GM12891 (cell line): ENCODE data around the gene STAT3.

Experiments
- POLR2A ChIP-seq: IDR thresholded peaks from 2 replicates; pipeline ENCODE4 v1.6.1; 2011; ENCODE audit warnings: low read depth, low read length, control low read depth
- POLR2AphosphoS5 ChIP-seq: IDR thresholded peaks from 2 replicates; pipeline ENCODE4 v1.6.1; 2011; ENCODE audit warnings: low read depth, low read length, control low read depth
- TAF1 ChIP-seq: IDR thresholded peaks from 2 replicates; pipeline ENCODE4 v1.6.1; 2011; ENCODE audit warnings: low read depth, low read length, control low read depth

DNA sequence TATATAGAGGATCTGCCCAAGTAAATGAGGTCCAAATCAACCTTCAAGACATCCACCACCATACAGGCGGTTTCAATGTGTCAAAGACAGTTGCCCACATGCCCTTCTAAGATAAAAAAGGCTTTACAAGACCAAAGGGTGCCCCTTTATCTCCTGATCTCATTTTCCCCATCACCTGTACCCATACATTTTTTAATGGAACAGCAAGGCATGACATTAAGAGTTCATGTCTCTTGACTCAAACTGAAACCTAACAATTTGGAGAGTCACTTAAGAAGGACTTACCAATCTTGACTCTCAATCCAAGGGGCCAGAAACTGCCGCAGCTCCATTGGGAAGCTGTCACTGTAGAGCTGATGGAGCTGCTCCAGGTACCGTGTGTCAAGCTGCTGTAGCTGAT lies 40.1 kb downstream of the STAT3 start:
- TF ChIP-seq POLR2AphosphoS5, result no peak
- no peak for TF ChIP-seq TAF1
- TF ChIP-seq POLR2A, result no peak
